Eye (tissue), 1 donor: ENCODE data around the gene FAM114A1.
"Not testable (repeated sequence)": the region's sequence is repeated elsewhere in the genome, so short reads cannot be mapped to it uniquely, and the experiment has no call there.

Experiments
- DNase-seq: peaks from one replicate; pipeline ENCODE4 v3.0.0-alpha.2; 2015

The FAM114A1 gene

DNA sequence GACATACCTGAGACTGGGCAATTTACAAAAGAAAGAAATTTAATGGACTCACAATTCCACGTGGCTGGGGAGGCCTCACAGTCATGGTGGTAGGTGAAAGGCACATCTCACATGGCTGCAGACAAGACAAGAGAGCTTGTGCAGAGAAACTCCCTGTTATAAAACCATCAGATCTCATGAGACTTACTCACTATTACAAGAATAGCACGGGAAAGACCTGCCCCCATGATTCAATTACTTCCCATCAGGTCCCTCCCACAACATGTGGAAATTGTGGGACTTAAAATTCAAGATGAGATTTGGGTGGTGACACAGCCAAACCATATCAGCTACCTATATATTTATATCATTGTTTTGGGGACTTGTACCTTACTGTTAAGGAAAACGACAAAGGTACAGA lies 74.3 kb downstream of the FAM114A1 start:
- DNase-seq: not testable (repeated sequence)

DNA sequence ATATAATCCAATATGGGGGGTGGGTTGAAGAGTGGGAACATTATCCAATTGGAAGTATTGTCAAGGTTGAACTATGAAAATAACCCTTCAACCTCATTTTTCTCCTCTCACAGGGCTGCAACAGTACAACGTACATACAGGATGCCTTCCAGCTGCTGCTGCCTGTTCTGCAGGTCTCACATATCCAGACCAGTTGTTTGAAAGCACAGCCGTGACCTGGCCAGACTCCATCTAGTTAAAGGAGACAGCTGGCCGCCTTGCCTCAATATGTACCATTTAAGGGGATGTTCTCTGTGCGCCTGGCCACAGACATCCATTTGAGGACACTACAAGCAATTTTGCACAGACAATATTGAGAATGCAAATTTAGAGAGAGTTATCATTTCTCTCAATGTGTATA lies 75.7 kb downstream of the FAM114A1 start:
- DNase-seq: peak; percentile 42

DNA sequence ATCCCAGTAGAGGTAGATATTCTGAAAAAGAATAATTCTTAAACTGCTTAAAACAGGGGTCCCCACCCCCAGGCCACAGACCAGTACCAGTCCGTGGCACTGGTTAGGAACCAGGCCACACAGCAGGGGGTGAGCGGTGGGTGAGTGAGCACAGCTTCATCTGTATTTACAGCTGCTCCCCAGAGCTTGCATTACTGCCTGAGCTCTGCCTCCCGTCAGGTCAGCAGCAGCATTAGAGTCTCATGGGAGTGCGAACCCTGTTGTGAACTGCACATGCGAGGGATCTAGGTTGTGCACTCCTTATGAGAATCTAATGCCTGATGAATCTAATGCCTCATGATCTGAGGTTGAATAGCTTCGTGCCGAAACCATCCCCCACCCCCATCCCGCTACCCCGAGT lies 76.8 kb downstream of the FAM114A1 start:
- peak; percentile 45 for DNase-seq

DNA sequence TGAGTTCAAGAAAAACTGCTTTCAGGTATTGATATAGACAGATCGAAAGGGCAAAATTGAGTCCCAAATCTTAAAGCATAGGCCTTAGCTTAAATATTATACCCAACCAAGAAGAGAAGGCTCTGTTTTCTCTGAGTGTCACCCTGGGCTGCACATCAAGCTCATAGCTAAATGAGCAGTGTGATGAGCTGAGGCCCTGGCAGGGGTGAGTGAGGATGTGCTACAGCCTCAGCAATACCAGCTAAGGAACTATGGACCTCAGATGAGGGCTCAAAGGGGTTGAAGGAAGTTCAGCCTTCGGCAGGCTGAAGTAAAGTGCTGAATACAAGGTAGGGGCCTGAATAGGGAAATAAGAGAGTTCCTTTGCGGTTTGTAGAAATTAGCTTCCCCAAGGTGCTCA lies 79.3 kb downstream of the FAM114A1 start:
- peak; percentile 39 for DNase-seq

DNA sequence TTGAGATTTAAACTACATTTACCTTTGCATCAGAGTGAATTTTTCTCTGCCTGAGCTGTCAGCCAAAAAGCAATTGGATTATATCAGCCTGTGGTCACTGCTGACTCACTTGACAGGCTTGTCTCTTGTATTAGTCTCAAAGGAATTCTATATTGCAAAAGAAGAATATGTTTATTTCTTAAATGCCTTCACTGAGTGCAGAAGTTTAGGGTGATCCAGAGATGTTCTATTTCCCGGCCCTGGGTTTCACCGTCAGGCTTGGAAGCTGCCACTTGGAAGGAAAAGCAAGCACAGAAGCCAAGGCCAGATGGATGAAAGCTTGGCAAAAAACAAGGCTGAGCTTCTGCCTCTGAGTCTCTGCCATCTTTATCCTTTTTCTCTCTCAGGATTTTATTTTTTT lies 80.9 kb downstream of the FAM114A1 start:
- peak; percentile 33 for DNase-seq

DNA sequence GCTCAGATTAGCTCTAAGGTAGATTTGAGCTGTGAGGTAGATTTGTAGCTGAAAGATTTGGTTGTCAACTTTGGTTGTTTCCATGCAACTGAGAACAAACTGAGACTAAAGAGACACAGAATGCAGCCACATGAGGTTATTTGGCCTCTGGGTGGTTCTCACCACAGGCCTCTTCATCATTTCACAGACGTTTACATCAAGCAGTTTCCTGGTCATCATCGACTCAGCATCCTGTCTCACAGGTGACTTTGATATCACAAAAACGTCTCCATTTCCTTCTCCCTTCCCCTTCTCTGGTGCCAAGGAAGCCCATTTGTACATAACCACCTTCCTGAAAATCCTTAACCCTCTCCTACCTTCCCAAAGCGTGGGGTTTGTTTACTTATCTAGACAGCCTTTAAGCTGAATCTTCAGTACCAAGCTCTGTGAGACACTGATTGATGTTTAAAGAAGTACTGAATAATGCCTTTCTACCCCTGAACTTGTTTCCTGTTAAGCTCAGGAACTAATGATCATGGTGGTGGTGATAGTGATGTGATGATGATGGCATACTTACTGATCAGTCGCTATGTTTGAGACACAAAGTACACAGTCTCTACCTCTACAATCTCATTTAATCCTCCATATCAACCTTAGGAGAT lies 81.9 kb downstream of the FAM114A1 start:
- DNase-seq: no peak

DNA sequence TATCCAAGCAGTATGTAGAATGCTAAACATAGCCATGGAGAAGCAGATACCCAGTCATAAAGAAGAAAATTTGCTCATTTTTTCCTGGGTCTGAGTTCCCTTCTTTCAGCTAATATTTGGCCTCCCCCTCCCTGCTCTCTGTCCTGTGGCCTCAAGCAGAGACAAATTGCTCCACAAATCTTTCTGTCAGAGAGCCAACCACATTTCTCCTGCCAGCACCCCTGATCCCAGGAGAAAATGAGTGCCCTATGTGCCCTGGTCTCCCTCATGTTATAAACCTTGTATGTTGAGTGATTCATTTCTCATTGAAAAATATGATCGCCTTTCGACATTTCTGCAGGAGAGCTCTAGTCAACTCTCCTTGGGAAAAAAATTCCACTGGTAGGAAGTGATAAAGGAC lies 82.6 kb downstream of the FAM114A1 start:
- DNase-seq: no peak

DNA sequence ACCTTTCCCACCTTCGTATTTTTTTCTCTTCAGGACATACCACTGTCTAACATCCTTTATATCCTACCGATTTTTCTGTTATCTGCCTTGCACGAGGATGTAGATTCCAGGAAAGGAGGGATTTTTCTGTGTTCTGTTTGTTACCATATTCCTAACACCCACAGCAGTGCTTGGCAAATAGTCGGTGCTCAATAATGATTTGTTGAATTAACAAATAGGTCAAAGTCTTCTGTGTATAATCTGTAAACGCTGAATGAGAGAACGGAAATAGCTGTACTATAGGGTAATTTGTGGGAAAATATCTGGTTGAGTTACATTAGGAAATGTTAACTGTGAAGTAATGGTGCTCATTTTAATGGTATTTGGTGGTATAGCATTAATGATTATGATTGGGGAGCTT lies 83.1 kb downstream of the FAM114A1 start:
- DNase-seq: no peak

DNA sequence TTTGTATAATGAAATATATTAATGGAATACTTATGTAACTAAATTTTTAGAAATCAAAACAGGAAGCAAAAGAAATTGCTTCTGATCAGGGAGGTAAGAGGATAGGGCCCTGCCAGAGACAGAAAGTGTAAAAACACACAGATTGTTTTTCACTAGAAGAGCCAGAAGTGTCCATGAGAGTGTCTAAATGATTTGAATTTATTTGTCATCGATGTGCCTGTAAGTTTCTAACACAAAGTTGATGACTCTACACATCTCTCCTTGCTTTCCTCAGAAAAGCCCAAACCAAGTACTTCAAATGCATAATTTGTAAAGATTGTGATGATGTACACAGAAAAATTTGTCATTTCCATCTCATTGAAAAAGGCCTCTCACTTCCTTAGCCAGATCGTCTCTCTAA lies 84.0 kb downstream of the FAM114A1 start:
- no peak for DNase-seq

DNA sequence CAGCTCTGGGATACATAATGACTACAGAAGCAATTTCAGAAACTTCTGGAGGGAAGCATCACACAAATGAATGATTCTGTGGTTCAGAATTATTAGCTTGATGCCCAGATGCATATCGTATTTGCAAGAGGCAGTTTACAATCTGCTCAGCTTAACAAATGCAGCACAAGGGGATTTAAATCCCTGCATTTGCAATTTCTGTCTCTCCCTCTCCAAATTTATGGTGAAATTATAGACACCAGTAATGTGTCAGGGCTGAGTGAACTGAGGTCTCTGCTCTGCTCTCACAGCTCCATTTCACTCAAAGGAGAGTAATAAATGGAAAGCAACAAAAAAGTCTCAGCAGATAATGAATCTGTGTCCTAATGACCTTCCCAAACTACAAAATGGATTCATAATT lies 84.4 kb downstream of the FAM114A1 start:
- no peak for DNase-seq

DNA sequence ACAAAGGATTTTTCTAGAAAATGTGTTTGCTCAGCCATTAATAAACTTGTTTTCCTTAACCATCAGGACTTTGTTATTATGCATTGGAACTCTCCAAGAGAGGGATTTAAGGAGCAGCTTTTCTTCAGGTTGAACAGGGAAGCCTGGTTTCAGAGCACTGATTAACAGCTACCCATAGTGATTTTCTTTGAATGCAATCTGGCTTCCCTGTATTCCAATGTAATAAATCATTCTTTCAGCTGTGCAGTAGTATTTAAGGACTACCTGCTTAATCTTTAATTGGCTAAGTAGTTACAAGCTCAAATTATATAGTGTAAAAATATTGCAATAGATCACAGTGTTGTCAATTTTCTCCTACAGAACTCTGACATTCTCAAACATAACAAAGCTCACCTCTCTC lies 87.1 kb downstream of the FAM114A1 start:
- no peak for DNase-seq

DNA sequence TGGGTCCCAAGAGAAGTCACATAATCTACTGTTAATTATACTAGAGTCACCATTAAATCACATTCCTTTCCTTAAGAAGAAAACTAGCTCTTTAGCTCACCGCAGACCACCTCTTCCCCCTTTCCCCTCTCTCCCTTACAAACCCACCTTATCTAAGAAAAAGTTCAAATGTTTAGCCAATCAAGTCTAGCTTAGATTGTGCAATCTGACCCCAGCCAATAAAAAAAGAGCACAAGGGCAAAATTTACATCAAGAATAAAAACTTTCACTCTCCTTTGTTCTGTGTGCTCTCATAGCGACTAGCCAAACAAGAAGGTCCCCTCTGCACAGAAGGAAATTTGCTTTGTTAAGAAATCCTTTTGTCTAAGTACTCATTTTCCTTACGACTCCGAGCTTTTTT lies 88.4 kb downstream of the FAM114A1 start:
- no peak for DNase-seq

DNA sequence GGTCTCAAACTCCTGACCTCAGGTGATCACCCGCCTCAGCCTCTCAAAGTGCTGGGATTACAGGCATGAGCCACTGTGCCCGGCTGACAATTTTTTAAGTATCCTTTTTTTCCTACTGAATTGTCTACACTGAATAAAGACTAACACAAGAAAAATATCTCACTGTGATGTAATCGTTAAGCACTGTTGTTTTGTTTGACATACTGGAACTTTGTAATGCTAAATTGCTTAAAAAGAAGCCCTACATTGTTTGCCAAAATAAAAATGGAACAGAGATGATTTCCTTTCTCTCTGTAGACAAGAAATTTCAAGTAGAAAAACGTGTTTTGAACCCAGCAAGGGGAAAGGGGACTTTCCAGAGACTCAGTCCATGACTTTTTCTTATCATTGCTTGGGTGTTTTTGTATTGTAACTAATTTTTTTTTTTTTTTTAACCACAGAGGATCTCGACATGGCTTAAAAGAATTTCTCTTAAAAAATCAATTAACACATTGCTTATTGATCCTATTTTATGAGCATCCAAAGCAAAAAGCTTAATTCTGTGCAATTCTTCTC lies 89.7 kb downstream of the FAM114A1 start:
- no peak for DNase-seq

DNA sequence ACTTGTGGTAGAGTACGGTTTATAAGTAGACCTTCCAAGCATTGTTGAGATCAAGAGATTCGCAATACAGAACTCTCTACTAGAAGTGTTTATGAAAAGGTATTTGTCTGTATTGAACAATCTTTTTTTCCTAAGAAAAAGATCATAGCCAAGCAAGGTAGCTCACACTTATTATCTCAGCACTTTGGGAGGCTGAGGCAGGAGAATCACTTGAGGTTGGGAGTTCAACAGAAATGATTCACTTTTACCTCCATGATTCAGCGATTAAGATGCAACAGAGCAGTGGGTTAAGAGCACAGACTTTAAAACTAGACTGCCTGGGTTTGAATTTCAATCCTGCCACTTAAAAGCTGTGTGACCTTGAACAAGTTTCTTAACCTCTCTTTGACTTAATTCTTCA lies 90.3 kb downstream of the FAM114A1 start:
- no peak for DNase-seq

DNA sequence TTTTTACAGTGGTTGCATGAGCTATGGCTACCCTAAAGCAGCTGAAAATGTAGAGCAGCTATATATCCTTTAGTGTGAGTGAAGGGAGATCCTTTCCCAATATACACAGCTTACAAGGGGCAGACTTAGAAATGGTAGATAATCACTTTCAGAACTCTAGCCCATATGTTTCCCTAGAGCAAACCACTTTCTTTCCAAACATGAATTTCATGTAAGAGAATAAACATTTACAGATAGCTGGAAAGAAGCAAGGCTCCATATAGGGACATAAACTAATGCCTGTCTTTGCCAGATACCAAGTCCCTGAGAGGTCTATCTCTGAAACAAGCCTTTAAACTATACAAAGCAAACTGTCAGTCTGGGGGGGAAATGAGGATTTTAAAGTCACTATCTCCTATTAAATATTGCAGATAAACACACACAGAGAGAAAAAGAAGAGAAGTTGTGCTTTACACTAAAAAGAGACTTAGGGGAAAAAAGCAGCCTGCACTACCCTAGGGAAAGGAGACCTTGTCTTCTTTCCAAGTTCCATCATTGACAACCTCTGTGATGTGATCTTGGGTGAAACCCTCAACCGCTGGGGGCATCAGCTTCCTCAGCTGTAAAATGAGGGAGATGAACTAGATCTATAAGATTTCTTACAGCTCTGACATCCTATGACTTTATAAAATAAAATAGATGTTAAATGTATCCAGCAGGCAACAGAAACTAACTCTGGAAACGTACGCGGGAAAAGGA lies 91.0 kb downstream of the FAM114A1 start:
- DNase-seq: peak; percentile 19

DNA sequence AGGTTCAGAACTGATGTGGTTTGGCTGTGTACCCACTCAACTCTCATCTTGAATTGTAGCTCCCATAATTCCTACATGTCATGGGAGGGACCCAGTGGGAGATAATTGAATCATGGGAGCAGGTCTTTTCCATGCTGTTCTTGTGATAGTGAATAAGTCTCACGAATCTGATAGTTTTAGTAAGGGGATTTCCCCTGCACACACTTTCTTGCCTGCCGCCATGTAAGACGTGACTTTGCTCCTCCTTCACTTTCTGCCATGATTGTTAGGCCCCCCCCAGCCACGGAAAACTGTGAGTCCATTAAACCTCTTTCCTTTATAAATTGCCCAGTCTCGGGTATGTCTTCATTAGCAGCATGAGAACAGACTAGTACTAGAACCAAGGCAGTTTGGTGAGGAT lies 91.6 kb downstream of the FAM114A1 start:
- DNase-seq: not testable (repeated sequence)

DNA sequence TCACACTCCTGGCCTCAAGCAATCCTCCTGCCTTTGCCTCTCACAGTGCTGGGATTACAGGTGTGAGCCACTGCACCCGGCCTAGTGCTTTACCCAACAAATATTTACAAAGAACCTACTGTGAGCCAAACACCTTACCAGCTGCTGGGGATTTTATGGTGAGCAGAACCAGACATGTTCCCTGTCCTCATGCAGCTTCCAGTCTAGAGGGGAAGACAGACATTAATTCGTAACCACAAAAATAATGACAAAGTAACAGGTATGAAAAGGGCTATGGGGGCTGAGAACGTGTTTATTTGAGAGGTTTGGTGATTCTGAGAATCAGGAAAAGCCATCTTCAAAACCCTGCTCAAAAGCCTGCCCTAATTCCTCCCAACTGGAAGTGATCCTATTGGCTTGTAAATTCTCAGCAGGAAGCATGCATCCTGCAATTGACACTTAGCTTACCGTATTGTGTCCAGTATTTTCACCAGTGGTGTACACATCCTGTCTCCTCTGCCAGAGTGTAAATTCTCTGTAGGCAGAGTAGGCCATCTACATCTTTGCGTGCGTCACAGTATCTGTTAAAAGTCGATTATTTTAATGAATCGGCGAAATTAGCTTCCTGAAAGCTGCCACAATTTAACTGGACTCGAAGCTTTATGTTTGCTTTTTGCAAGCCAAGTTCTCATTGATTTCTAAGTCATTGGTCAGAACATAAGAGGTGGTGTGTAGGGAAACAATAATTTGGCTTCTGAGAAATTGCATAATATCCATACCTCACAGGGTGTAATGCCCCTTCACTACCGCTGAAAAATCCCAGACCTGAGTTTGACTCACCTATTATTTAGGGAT lies 97.6 kb downstream of the FAM114A1 start:
- DNase-seq: no peak

DNA sequence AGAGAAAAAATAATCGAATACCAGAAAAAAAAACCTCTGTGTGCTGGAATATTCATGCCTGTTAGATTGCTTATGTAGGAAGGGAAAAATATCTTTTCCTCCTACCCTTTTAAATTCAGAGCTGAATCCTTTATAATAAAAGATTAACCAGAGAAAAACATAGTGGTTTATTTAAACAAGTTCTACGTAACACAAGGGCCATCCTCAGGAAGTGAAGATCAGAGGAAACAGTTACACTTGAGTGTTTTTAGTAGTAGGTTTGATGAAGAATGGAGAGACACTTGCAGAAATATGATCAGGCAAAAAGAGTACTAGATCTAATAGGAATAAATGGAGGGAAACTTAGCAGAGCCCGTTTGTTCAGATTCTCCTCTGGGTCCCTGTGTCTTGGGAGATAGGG lies 98.3 kb downstream of the FAM114A1 start:
- no peak for DNase-seq

DNA sequence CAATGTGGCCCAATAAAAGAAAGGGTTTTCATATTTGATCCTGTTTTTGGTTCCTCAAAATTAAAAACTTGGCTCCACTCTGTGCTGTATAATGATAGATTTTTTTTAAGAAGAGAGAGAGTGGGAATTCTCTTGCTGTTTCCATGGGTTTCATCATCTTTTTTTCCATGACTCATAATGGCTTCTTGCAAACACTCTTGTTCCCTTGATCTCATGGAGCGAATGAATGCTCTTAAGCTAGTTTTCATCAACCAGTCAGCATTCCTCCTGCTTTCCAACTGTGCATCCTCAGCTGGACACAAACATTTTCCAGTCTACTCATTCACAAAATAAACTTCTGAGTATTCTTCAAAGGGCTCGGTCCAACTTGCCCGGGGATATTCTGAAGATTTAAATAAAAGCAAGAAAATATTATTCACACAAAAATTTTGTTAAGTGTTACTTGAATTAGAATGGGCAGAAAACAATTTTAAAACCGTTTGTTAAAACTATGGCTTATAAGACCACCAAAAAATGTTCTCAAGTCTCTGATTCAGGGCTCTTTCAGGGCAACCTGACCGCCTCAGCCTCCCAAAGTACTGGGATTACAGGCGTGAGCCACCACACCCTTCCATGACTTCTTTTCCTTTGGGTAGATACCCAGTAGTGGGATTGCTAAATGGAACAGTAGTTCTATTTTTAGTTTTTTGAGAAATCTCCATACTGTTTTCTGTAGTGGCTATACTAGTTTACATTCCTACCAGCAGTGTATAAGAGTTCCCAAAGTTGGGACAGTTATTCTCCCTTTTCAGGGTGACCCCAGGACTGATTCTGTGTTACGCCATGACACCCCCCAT lies 99.9 kb downstream of the FAM114A1 start:
- DNase-seq: no peak

DNA sequence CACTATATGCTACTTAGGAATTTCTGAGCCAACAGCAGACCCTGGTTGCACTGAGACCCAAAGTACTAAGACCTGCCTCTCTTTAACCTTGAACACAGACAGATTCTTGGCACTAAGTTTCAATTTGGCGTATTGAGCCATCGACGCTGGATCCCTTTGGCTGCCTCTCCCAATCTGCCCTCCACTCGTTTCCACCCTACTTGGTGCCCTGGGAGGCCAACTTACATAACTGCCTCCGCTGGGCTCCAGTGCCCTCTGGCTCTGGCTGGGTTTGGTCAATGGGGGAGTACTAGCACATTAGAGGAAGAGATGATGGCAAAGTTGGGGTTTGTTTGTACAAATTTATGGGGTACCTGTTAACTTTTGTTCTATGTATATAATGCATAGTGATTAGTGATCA lies 101.1 kb downstream of the FAM114A1 start:
- DNase-seq: no peak

DNA sequence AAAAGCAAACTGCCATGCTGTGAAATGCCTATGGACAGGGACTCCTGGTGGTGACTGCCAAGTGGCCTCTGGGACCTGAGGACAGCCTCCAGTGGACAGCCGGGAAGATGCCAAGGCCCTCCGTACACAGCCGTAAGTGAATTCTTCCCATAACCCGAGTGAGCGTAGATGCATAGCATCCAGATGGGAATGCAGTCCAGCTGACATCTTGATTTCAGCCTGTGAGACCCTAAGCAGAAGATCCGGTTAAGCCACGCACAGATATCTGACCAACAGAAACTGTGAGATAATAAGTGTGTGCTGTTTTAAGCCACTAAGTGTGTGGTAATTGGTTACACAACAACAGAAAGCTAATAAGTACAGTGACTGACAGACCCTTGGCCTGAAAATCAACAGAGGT lies 108.7 kb downstream of the FAM114A1 start:
- no peak for DNase-seq

DNA sequence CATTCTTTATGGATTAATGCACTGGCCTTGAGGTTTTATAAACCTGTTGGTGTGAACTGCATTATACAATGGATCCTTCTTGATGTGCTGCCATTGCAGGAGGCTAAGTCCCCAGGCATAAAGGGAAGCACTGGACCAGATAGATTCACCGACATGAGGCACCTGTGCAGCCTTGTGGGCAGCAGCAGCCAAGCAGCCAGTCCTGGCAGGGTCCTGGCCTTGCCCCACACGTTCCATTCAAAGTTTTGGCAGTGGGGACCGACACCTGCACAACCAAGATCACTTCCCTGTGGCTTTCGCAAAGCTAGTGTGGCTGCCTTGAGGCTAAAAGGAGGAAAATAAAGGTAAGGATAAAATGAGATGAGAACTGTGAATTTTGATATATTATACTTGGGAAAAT lies 111.5 kb downstream of the FAM114A1 start:
- DNase-seq: no peak
